ENCODE results near the gene JARID2. TPM values are rescaled to one million over a fixed set of nuclear protein-coding genes. Genes with fewer than 3 reads are reported as not detected.

Gene JARID2
- total and polyA plus RNA-seq, 2 of the 4 experiments (the other 2 are of a cell fraction), result 9.6 to 12.9 TPM

DNA sequence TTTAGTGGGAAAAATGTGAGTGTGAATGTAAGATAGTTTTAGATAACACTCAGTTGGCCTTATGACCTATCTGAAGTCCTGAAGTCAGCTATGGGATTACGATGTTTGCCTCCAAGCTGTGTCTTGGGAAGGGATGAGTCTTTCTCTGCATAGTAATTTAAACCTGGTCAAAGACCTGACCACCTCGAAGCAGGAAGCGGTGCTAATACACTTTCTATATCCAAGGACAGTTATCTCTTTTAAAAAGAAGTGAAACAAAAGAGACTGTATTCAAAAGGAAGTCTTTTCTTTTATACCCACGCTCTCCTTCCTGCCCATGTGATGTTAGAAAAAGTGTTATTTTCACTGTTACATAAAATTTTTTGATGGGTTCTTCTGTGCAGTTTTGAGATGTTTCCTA, 94.9 kb downstream of the JARID2 start:
- POLR2A ChIA-PET (ENCODE audit: unreplicated experiment), result no interaction called here
- no peak overlapping the region for H3K9ac ChIP-seq (ENCODE audit: low read depth, low read length)

More for the DNA sequence above, 94.9 kb downstream of the JARID2 start:
- Histone ChIP-seq H3K27me3 (ENCODE audit: control insufficient read depth, insufficient read depth, low read length) (no peaks in the 10 kb centered on the region), H3K4me3 (ENCODE audit: insufficient read depth, low read depth, low read length) (no peak overlapping the region), H3K4me2 (ENCODE audit: low read depth, low read length) (no peak overlapping the region), H2BK20ac (ENCODE audit: low read depth, low read length) (no peak overlapping the region), H2AK5ac (ENCODE audit: low read depth, low read length) (no peak overlapping the region), H2BK120ac (ENCODE audit: low read depth, low read length) (no peak overlapping the region), H4K91ac (ENCODE audit: insufficient read depth, low read depth, low read length) (no peak overlapping the region), H3K18ac (ENCODE audit: low read depth, low read length) (no peak overlapping the region), H3K4ac (ENCODE audit: low read depth, low read length) (no peak overlapping the region), H4K8ac (ENCODE audit: low read depth in 2 of 2, low read length in 2 of 2) (no peak overlapping the region), H3K9me3 (ENCODE audit: control insufficient read depth, insufficient read depth, low read length) (no peaks in the 10 kb centered on the region), H2AFZ (replicated peaks; ENCODE audit: low read length, poor library complexity) (no peak overlapping the region), H3K79me1 (ENCODE audit: low read depth in 1 of 2, low read length in 2 of 2) (peaks cover 37 to 76% of the 10 kb centered on the region in 2 experiments), H3K9me1 (ENCODE audit: insufficient read depth, low read length) (peaks cover 14% of the 10 kb centered on the region), H2BK15ac (ENCODE audit: low read depth, low read length) (no peak overlapping the region), H3K36me3 (ENCODE audit: control insufficient read depth, insufficient read depth, low read length) (no peaks in the 10 kb centered on the region), H3K23ac (ENCODE audit: low read depth, low read length) (no peak overlapping the region), H4K20me1 (ENCODE audit: insufficient read depth, low read length) (peaks cover 80% of the 10 kb centered on the region), H2AK9ac (replicated peaks; ENCODE audit: low read depth, low read length, poor library complexity) (no peak overlapping the region), H2BK5ac (ENCODE audit: low read depth, low read length, poor library complexity, severe bottlenecking) (no peak overlapping the region), H3K14ac (replicated peaks; ENCODE audit: low read depth, low read length) (no peak overlapping the region), H3K56ac (ENCODE audit: extremely low read depth, insufficient read depth, low read length) (no peak overlapping the region), H3K4me1 (ENCODE audit: control insufficient read depth, insufficient read depth, low read length) (peaks cover 13% of the 10 kb centered on the region), H3K27ac (ENCODE audit: insufficient read depth, low read length) (no peak overlapping the region), H4K5ac (ENCODE audit: low read depth, low read length) (no peak overlapping the region)
- ATAC-seq (ENCODE audit: low read depth) (no peak), DNase-seq (no peak)
- intact Hi-C loops (cut with micrococcal nuclease), result no loop called here
- in situ Hi-C loops (cut with MboI; ENCODE audit: low sequenced_read_pairs), result no loop called here
- BruUV-seq (replicated peaks), result no TSS peak
- dilution Hi-C loops (cut with HindIII; ENCODE audit: low sequenced_read_pairs, unreplicated experiment), result no loop called here
- TF ChIP-seq BHLHE40 (IDR thresholded peaks at IDR 0.05; ENCODE audit: low read depth, low read length) (no peak), FOS (IDR thresholded peaks at IDR 0.05; ENCODE audit: low read depth, low read length) (no peak), MAZ (IDR thresholded peaks at IDR 0.05; ENCODE audit: borderline replicate concordance, low read depth, low read length) (no peak), NFE2L2 (IDR thresholded peaks at IDR 0.05; ENCODE audit: low read depth, low read length) (no peak), CEBPB (IDR thresholded peaks at IDR 0.05; ENCODE audit: low read depth, low read length) (no peak), POLR2A (IDR thresholded peaks at IDR 0.05; ENCODE audit: low read depth, low read length) (no peak), RFX5 (IDR thresholded peaks at IDR 0.05; ENCODE audit: low read depth, low read length) (no peak)
- TF ChIP-seq, protein P1, sequence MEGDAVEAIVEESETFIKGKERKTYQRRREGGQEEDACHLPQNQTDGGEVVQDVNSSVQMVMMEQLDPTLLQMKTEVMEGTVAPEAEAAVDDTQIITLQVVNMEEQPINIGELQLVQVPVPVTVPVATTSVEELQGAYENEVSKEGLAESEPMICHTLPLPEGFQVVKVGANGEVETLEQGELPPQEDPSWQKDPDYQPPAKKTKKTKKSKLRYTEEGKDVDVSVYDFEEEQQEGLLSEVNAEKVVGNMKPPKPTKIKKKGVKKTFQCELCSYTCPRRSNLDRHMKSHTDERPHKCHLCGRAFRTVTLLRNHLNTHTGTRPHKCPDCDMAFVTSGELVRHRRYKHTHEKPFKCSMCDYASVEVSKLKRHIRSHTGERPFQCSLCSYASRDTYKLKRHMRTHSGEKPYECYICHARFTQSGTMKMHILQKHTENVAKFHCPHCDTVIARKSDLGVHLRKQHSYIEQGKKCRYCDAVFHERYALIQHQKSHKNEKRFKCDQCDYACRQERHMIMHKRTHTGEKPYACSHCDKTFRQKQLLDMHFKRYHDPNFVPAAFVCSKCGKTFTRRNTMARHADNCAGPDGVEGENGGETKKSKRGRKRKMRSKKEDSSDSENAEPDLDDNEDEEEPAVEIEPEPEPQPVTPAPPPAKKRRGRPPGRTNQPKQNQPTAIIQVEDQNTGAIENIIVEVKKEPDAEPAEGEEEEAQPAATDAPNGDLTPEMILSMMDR (conservative IDR thresholded peaks at IDR 0.05; ENCODE audit: low read depth, low read length), result no peak
- CTCF ChIA-PET, result no interaction called here
- WGBS, 2 experiments (ENCODE audit: extremely low coverage in 2 of 2, insufficient read length in 1 of 2), result no CpG with 5 or more reads among the region's 4 CpGs
